Neural progenitor cell (in vitro differentiated cells): ENCODE measurements around the gene TBX20. TPM values are rescaled to one million over a fixed set of nuclear protein-coding genes. Genes with fewer than 3 reads are reported as not detected.
"Not testable (repeated sequence)": the region's sequence is repeated elsewhere in the genome, so short reads cannot be mapped to it uniquely, and the experiment has no call there.

Experiments used
- DNase-seq: peaks from one replicate; pipeline ENCODE4 v3.0.0-alpha.2; 2016; ENCODE audit warnings: low spot score
- H2AFZ ChIP-seq: fragments of 200-600 bp; sonication (generic); replicated peaks from 2 replicates; pipeline ENCODE4 v1.6.1; 2016; ENCODE audit warnings: antibody characterized with exemption
- H3F3A ChIP-seq: fragments of 200-600 bp; sonication (generic); 2 replicates; pipeline ENCODE4 v1.6.1; 2016; ENCODE audit warnings: antibody characterized with exemption, low read depth
- H3K27ac ChIP-seq: fragments of 200-600 bp; sonication (generic); 2 replicates; pipeline ENCODE4 v1.5.1; 2016; ENCODE audit warnings: mild to moderate bottlenecking
- H3K27me3 ChIP-seq: fragments of 200-600 bp; sonication (generic); 2 replicates; pipeline ENCODE4 v1.6.1; 2016; ENCODE audit warnings: mild to moderate bottlenecking, moderate library complexity
- H3K36me3 ChIP-seq: fragments of 200-600 bp; sonication (generic); 2 replicates; pipeline ENCODE4 v1.5.1; 2016
- H3K4me1 ChIP-seq: fragments of 200-600 bp; sonication (generic); 2 replicates; pipeline ENCODE4 v1.6.1; 2016; ENCODE audit warnings: mixed run types
- H3K4me2 ChIP-seq: fragments of 200-600 bp; sonication (generic); 2 replicates; pipeline ENCODE4 v1.6.1; 2016
- H3K4me3 ChIP-seq: fragments of 200-600 bp; sonication (generic); 2 replicates; pipeline ENCODE4 v1.5.1; 2016
- H3K79me2 ChIP-seq: fragments of 200-600 bp; sonication (generic); 2 replicates; pipeline ENCODE4 v1.6.1; 2016; ENCODE audit warnings: low read depth
- H3K9ac ChIP-seq: fragments of 200-600 bp; sonication (generic); 2 replicates; pipeline ENCODE4 v1.6.1; 2016
- H3K9me3 ChIP-seq: fragments of 200-600 bp; sonication (generic); 2 replicates; pipeline ENCODE4 v1.5.1; 2016; ENCODE audit warnings: low read depth
- H4K20me1 ChIP-seq: fragments of 200-600 bp; sonication (generic); 2 replicates; pipeline ENCODE4 v1.6.1; 2016; ENCODE audit warnings: low read depth
- H3K27ac Mint-ChIP-seq: 3 replicates; pipeline ENCODE4 v1.8.0; 2021; ENCODE audit warnings: mixed read lengths
- H3K27me3 Mint-ChIP-seq: 2 replicates; pipeline ENCODE4 v1.8.0; 2022; ENCODE audit warnings: low read depth, mild to moderate bottlenecking, inconsistent platforms, moderate library complexity, mixed read lengths; ENCODE audit not compliant: insufficient read depth
- H3K36me3 Mint-ChIP-seq: 3 replicates; pipeline ENCODE4 v1.8.0; 2021; ENCODE audit warnings: mixed read lengths
- H3K4me1 Mint-ChIP-seq: 3 replicates; pipeline ENCODE4 v1.8.0; 2021; ENCODE audit warnings: mixed read lengths
- H3K4me3 Mint-ChIP-seq: 3 replicates; pipeline ENCODE4 v1.8.0; 2021; ENCODE audit warnings: mild to moderate bottlenecking, moderate library complexity, mixed read lengths
- H3K9me3 Mint-ChIP-seq: 3 replicates; pipeline ENCODE4 v1.8.0; 2020; ENCODE audit warnings: mixed read lengths
- total RNA-seq: library from RNA; depleted of rRNA; stranded (reverse); fragments of >200 nt; gene quantifications from 2 replicates; pipeline ENCODE4 v1.2.3, GENCODE V29; 2015; ENCODE audit warnings: low replicate concordance

Gene TBX20
- total RNA-seq, 1 donor from 2014 or later, result not detected

DNA sequence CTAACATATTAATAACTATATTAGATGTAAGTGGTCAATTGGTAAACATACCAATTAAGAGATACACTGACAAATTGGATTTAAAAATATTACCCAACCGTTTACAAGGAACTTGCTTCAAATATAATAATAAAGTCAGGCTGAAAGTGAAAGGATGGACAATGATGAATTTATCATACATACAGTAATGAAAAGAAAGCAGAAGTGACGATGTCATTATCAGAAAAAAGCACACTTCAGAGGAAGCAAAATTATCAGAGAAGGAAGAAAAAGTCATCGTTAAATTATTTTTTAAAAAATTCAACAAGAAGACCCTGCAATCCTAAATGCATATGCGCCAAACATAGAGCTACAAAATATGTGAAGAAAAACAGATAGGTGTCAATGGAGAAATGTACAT, 81.8 kb downstream of the TBX20 start:
- H3K4me1 Mint-ChIP-seq, H3K9me3 Mint-ChIP-seq, H3K27me3 ChIP-seq: not testable (repeated sequence)

DNA sequence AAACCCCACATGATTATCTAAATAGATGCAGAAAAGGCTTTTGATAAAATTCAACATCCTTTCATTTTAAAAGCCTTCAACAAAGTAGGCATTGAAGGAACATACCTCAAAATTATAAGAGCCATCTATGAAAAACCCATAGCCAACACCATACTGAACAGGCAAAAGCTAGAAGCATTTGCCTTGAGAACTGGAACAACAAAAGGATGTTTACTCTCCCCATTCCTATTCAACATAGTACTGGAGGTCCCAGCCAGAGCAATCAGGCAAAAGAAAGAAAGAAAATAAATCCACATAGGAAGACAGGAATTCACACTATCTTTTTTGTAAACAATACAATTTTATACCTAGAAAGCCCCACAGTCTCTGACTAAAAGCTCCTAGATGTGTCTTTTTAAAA, 86.2 kb downstream of the TBX20 start:
- not testable (repeated sequence) for H3F3A ChIP-seq, H3K4me1 ChIP-seq, H3K27me3 Mint-ChIP-seq, H3K36me3 ChIP-seq, H4K20me1 ChIP-seq, H3K9me3 Mint-ChIP-seq, H3K27ac ChIP-seq, H3K36me3 Mint-ChIP-seq, H3K9ac ChIP-seq, H3K27ac Mint-ChIP-seq, H3K9me3 ChIP-seq, H3K4me2 ChIP-seq, H3K4me3 Mint-ChIP-seq, H3K79me2 ChIP-seq, H3K4me1 Mint-ChIP-seq, H3K27me3 ChIP-seq, H2AFZ ChIP-seq, H3K4me3 ChIP-seq, DNase-seq

More for the DNA sequence above, 81.8 kb downstream of the TBX20 start:
- not testable (repeated sequence) for H3K79me2 ChIP-seq, H3K4me3 ChIP-seq, H3K27me3 Mint-ChIP-seq, H3K9me3 ChIP-seq, H4K20me1 ChIP-seq, H3K9ac ChIP-seq, H3K36me3 Mint-ChIP-seq, H3K27ac Mint-ChIP-seq, H3K4me2 ChIP-seq, H3K4me1 ChIP-seq, H3K36me3 ChIP-seq, DNase-seq, H2AFZ ChIP-seq, H3F3A ChIP-seq, H3K27ac ChIP-seq, H3K4me3 Mint-ChIP-seq

DNA sequence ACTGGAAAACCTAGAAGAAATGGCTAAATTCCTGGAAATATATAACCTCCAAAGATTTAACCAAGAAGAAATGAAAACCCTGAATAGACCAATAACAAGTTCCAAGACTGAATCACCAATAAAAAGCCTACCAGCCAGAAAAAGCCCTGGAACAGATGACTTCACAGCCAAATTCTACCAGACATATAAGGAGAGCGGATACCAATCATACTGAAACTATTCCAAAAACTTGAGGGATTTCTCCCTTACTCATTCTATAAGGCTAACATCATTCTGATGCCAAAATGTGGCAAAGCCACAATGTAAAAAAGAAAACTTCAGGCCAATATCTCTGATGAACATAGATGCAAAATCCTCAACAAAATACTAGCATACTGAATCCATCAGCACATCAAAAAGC, 86.7 kb downstream of the TBX20 start:
- H3K27ac Mint-ChIP-seq, H3K4me3 Mint-ChIP-seq, H3K27me3 Mint-ChIP-seq, H3K27ac ChIP-seq, H3K36me3 ChIP-seq, H3K27me3 ChIP-seq, H3K9ac ChIP-seq, DNase-seq, H3K79me2 ChIP-seq, H3K9me3 Mint-ChIP-seq, H3K4me1 ChIP-seq, H3K9me3 ChIP-seq, H3K4me3 ChIP-seq, H2AFZ ChIP-seq, H3K4me1 Mint-ChIP-seq, H3F3A ChIP-seq, H3K36me3 Mint-ChIP-seq, H3K4me2 ChIP-seq, H4K20me1 ChIP-seq: not testable (repeated sequence)

DNA sequence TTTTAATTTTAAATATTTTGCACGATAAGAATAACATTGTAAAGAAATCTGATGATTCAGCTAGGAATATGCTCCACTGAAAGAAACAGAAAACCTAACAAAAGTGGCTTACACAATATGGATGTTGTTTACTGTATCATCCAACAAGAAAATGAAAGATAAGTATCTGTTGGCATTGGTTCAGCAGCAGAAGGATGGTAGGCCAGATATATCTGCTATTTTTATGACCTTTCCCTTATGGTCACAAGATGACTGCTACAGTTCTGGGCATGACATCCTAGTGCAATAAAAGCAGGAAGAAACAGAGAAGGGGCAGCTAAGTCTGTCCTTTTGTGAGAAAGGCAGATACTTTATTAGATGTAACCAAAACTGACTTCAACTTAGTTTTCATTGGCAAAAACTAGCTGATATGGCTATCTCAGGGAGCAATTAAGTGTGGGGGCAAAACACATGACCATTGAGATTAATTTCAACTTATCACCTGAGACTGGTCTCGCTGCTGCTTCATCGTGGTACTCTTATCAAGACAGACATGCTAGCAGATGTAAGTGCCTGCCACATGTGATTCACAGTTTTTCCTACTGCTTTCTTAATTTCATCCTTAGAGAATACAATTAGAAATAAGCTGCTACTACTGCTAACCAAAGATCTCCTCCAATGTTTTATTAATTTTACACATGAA, 92.7 kb downstream of the TBX20 start:
- H3F3A ChIP-seq, H3K9me3 ChIP-seq, H3K79me2 ChIP-seq, H3K4me1 Mint-ChIP-seq, H3K9ac ChIP-seq, H3K27me3 ChIP-seq, H3K4me1 ChIP-seq, DNase-seq, H4K20me1 ChIP-seq, H3K9me3 Mint-ChIP-seq, H3K27ac Mint-ChIP-seq, H3K4me3 ChIP-seq, H3K4me3 Mint-ChIP-seq, H3K27me3 Mint-ChIP-seq, H3K36me3 ChIP-seq, H3K4me2 ChIP-seq, H2AFZ ChIP-seq, H3K27ac ChIP-seq, H3K36me3 Mint-ChIP-seq: not testable (repeated sequence)

Other genes with a start within 250 kb of the TBX20 start
- 30.9 and 48.2 TPM in 2 replicates for gene DPY19L1, start 216.6 kb downstream of the TBX20 start, total RNA-seq